ENCODE measurements around the gene MFSD11. TPM values are rescaled to one million over a fixed set of nuclear protein-coding genes. Genes with fewer than 3 reads are reported as not detected.

MFSD11 gene
- total and polyA plus RNA-seq, 2 of the 8 experiments (the other 6 are each of a cell fraction or from before 2014, with no cell fraction given): 17.7 to 19.8 TPM

DNA sequence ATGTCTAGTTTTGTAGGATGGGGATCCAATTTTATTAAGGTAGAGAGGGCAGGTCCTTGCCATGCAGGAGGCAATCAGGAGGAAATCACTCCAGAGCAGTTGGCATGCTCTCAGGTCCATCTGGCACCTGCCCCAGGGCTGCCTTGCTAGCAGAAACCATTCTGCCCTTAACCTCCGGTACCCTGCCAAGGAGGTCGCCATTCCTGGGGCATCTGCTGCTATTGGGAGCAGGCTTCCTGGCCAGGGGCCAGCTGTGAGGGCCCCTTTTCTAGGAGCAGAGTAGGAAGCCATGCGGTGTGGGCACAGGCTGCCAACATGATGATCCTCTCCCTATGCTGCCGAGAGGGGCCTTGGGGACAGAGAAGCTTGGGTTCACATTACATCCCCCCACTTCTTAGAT is 82.6 kb downstream of the MFSD11 start (continued):
- no peak for TF ChIP-seq CHD7 (IDR thresholded peaks at IDR 0.05; ENCODE audit: insufficient replicate concordance, low read length)
- TF ChIP-seq RNF2 (IDR thresholded peaks at IDR 0.05; ENCODE audit: borderline replicate concordance, low read depth, low read length, missing control alignments, poor library complexity, severe bottlenecking): no peak
- no peak for TF ChIP-seq CBX8 (IDR thresholded peaks at IDR 0.05; ENCODE audit: borderline replicate concordance, low read depth, low read length)
- TF ChIP-seq SIN3A (conservative IDR thresholded peaks at IDR 0.05 in 1 of 2, IDR thresholded peaks at IDR 0.05 in 1 of 2; ENCODE audit: low read depth in 1 of 2, low read length in 2 of 2): no peak
